Measurements from ENCODE around the gene HABP2.

Gene HABP2

GRCh38 chr10:113592380-113592779 is 39.5 kb downstream of the HABP2 start:
- in situ Hi-C loops (cut with HindIII; ENCODE audit: low pct_ligation_motif_present, low sequenced_read_pairs) = no loop called here
- TF ChIP-seq CTCF (IDR thresholded peaks at IDR 0.05; ENCODE audit: low read depth, low read length, missing control alignments) = no peak
- Histone ChIP-seq H3K27me3 (replicated peaks) (no peaks in the 10 kb centered on the region), H3K36me3 (replicated peaks) (no peaks in the 10 kb centered on the region), H3K4me3 (ENCODE audit: low read depth, low read length) (no peak overlapping the region), H3K27ac (no peak overlapping the region)
- no peak for DNase-seq

- Histone ChIP-seq H3K36me3 (replicated peaks) (no peaks in the 10 kb centered on the region), H3K4me3 (ENCODE audit: low read depth, low read length) (no peak overlapping the region), H3K27ac (no peak overlapping the region), H3K27me3 (replicated peaks) (no peaks in the 10 kb centered on the region)
- in situ Hi-C loops (cut with HindIII; ENCODE audit: low pct_ligation_motif_present, low sequenced_read_pairs) = no loop called here
- no peak for TF ChIP-seq CTCF (IDR thresholded peaks at IDR 0.05; ENCODE audit: low read depth, low read length, missing control alignments)
- no peak for DNase-seq
These were observed 41.8 kb downstream of the HABP2 start for GRCh38 chr10:113594652-113595051.

DNA sequence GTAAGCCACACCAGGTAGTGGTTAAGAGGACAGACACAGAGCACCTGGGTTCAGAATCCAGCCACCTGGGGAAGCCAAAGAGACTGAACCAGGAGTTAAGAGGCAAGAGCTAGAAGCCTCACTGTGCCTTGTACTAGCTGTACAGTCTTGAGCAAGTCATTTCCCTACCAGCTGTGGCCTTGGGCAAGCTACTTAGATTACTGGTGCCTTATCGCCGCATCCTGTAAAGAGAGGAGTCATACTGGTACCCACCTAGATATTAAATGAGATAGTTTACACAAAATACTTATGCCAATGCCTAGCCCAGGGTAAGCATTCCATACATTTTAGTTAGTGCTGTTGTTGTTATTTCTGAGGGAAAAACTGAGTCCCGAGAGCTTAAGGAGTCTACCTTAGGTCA is 47.7 kb downstream of the HABP2 start:
- Histone ChIP-seq H3K27me3 (replicated peaks) (no peaks in the 10 kb centered on the region), H3K4me3 (ENCODE audit: low read depth, low read length) (no peak overlapping the region), H3K27ac (no peak overlapping the region), H3K36me3 (replicated peaks) (no peaks in the 10 kb centered on the region)
- no peak for TF ChIP-seq CTCF (IDR thresholded peaks at IDR 0.05; ENCODE audit: low read depth, low read length, missing control alignments)
- in situ Hi-C loops (cut with HindIII; ENCODE audit: low pct_ligation_motif_present, low sequenced_read_pairs) = no loop called here
- no peak for DNase-seq

DNA sequence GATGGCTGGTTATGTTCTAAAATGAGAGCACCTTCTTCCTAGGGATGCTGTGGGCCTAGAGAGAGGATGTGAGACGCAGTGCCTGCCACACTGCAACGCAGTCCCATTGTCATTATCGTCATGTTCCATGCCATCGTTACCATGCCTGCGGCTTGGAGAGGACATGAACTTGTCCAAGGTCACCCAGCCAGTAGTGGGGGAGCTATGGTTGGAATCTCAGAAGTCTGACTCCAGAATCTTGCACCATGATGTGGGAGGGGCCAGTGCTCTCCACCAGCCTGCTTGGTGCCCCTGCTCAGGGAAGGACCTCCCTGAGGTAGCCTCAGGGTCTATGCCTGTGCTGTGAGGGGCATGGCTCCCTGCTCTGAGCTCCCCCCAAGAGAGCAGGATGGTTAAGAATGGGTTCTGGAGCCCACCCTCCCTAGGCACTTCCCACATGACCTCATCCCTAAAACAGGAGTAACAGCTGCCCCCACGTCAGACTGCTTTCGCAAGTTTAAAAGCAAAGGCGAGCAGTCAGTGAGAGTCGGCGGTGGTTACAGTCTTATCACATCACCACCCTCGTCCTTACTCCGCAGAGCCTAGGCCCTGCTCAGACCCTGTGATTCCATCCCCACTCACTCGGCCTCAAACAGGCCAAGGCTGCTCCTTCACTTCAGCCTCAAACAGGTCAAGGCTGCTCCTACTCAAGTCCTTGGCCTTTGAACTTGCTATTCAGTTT is 50.4 kb downstream of the HABP2 start:
- Histone ChIP-seq H3K27ac (no peak overlapping the region), H3K36me3 (replicated peaks) (no peaks in the 10 kb centered on the region), H3K27me3 (replicated peaks) (no peaks in the 10 kb centered on the region), H3K4me3 (ENCODE audit: low read depth, low read length) (no peak overlapping the region)
- DNase-seq = no peak
- no peak for TF ChIP-seq CTCF (IDR thresholded peaks at IDR 0.05; ENCODE audit: low read depth, low read length, missing control alignments)
- in situ Hi-C loops (cut with HindIII; ENCODE audit: low pct_ligation_motif_present, low sequenced_read_pairs) = no loop called here

- no peak for DNase-seq
- H3K27me3 ChIP-seq (replicated peaks) = no peaks in the 10 kb centered on the region
- no peak overlapping the region for H3K4me3 ChIP-seq (ENCODE audit: low read depth, low read length)
- TF ChIP-seq CTCF (IDR thresholded peaks at IDR 0.05; ENCODE audit: low read depth, low read length, missing control alignments) = no peak
- H3K27ac ChIP-seq = no peak overlapping the region
- in situ Hi-C loops (cut with HindIII; ENCODE audit: low pct_ligation_motif_present, low sequenced_read_pairs) = no loop called here
- H3K36me3 ChIP-seq (replicated peaks) = no peaks in the 10 kb centered on the region
These were observed 51.7 kb downstream of the HABP2 start for GRCh38 chr10:113604572-113604971.

Data from brain microvascular endothelial cell (primary cell).